Measurements from ENCODE around the gene CLRN1.

DNA sequence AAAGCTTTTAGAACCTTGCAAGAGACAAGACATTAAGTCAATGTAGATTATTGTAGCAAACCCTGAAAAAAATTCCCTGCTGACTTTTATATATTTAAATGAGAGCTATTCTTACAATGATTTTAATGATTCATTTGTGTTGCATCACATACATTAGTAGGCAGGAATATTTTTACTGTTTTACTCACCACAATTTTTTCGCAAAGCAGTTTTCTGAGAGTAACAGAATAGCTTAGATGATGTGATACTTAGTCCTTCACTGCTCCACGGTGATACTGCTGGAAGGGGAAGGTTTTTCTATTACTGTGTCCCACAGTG lies 43.9 kb upstream of the CLRN1 start:
- TF ChIP-seq, protein P1, sequence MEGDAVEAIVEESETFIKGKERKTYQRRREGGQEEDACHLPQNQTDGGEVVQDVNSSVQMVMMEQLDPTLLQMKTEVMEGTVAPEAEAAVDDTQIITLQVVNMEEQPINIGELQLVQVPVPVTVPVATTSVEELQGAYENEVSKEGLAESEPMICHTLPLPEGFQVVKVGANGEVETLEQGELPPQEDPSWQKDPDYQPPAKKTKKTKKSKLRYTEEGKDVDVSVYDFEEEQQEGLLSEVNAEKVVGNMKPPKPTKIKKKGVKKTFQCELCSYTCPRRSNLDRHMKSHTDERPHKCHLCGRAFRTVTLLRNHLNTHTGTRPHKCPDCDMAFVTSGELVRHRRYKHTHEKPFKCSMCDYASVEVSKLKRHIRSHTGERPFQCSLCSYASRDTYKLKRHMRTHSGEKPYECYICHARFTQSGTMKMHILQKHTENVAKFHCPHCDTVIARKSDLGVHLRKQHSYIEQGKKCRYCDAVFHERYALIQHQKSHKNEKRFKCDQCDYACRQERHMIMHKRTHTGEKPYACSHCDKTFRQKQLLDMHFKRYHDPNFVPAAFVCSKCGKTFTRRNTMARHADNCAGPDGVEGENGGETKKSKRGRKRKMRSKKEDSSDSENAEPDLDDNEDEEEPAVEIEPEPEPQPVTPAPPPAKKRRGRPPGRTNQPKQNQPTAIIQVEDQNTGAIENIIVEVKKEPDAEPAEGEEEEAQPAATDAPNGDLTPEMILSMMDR (conservative IDR thresholded peaks at IDR 0.05; ENCODE audit: low read length) = no peak
- no peak for TF ChIP-seq EZH2phosphoT487 (IDR thresholded peaks at IDR 0.05; ENCODE audit: borderline replicate concordance, low read depth, low read length)
